HG03108 (cell line): Measurements from ENCODE around the gene PLCL1.
"Not testable (repeated sequence)": the region's sequence is repeated elsewhere in the genome, so short reads cannot be mapped to it uniquely, and the experiment has no call there.

ENCODE experiments used
- ATAC-seq: cut with Tn5 transposase; IDR thresholded peaks from one replicate; pipeline ENCODE4 v1.9.1; 2021; ENCODE audit warnings: moderate library complexity; ENCODE audit not compliant: unreplicated experiment

The PLCL1 gene

DNA sequence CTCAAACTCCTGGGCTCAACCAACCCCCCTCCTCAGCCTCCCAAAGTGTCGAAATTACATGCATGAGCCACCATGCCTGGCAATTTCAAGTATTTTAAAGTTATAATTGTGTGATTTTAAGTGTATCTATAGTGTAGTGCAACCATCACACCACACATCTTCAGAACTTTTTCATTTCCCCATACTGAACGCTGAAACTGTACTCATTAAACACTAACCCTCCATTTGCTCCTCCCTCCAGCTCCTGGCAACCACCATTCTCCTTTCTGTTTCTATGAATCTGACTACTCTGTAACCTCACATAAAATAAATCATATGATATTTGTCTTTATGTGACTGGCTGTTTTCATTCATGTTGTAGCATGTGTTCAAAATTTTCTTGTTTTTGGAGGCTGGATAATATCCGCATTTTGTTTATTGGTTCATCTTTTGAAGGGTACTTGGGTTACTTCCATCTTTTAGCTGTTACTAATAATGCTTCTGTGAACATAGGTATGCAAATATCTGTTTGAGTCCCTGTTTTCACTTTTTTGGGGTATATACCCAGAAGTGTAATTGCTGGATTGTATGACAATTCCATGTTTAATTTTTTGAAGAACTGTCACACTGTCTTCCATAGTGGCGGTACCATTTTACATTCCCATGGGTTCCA, 188.2 kb downstream of the PLCL1 start:
- ATAC-seq, result peak; percentile 66

DNA sequence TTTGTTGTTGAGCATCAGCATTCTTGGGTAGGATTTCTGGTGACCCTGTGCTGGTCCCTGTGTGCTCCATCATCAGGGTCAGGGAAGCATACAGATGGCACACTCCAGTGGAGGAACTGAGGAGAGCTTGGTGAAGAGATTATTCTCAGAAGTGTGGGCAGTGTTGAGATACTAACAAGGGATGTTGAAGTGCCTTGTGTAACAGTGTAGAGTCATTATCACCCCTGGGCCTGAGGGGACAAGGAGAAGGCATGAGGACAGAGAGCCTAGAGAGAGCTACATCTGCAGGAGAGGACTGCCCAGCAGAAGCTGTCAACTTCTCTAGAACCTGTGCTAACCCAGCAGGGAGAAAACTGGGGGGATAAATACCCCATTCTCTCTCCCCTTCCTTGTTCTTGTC, 189.0 kb downstream of the PLCL1 start:
- ATAC-seq, result no peak

- ATAC-seq, result no peak
These were observed 189.4 kb downstream of the PLCL1 start for GRCh38 chr2:197993830-197994229.

DNA sequence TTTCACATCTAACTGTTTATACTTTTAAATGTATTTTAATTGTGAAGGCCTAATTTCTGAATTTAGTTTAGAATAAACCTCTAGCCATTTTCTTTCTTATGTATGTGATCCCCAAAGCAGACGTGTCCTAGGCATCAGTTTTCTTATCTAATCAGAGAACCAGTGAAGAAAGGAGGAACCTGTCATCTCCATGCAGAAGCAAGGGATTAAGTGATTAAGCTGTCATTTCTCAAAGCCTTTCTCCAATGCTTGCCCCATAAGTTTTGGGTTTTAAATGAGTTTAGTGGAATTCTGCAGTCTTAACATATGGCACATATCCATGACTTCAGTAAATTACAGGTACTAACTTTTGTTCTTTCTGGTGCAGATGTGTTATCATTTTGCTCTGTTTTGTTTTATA, 190.4 kb downstream of the PLCL1 start:
- no peak for ATAC-seq

- no peak for ATAC-seq
These were observed 192.2 kb downstream of the PLCL1 start for GRCh38 chr2:197996583-197996982.

DNA sequence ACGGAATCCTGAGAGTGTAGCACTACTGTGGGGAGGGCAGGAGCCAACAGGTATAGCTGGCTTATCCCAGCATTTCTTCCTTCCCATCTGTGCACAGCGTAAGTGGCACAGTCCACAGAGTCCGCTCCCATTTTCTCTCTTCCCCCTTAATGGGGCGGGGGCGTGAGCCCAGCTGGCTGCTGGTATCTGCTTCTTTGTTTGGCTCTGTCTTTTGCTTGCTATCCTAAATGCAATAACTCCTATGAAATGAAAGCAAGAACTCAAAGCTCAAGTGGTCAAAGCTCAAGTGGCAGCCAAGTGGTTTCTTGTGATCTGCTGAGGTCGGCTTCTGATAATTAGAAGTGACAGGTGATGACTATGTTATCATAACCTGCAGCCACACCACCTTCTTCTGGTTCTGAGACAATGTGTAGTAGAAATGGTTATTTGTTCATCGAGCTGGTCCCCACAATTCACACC, 192.7 kb downstream of the PLCL1 start:
- no peak for ATAC-seq

- no peak for ATAC-seq
These were observed 194.3 kb downstream of the PLCL1 start for GRCh38 chr2:197998702-197999101.

DNA sequence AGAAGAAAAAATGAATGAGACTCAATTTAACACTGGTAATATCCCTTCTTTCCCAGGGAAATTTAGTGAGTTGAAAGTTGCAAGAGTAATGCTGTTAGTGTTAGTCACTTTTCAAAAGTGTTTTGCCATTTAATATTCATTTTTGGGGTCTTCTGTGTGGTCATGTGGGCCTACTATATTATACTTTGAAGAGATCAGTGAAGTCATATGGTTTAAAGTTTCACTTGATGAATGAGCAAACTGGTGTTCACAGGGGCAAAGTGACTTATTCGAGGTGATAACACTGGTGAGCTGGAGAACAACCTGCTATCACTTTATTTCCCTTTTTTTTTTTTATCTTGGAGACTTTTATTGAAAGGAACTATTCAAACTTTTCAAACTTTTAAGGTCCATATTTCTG, 196.0 kb downstream of the PLCL1 start:
- ATAC-seq, result no peak

DNA sequence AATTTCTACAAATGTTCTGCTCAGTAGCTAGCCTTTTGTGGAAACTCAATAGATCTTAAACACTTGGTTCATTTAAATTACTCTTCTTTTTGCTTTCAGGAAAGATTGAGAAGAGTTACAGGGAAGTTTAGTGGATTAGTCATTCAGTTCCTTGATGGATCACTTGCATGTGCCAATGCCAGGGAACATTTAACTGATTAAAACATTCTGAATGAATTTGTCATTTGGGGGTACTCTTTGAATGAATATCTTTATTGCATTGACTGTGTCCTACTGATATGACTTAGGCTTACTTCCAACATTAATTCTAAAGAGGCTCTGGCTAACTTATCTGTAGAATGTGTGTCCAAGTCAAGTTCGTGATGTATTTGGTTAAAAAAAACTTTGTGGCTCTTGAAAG, 199.8 kb downstream of the PLCL1 start:
- no peak for ATAC-seq

DNA sequence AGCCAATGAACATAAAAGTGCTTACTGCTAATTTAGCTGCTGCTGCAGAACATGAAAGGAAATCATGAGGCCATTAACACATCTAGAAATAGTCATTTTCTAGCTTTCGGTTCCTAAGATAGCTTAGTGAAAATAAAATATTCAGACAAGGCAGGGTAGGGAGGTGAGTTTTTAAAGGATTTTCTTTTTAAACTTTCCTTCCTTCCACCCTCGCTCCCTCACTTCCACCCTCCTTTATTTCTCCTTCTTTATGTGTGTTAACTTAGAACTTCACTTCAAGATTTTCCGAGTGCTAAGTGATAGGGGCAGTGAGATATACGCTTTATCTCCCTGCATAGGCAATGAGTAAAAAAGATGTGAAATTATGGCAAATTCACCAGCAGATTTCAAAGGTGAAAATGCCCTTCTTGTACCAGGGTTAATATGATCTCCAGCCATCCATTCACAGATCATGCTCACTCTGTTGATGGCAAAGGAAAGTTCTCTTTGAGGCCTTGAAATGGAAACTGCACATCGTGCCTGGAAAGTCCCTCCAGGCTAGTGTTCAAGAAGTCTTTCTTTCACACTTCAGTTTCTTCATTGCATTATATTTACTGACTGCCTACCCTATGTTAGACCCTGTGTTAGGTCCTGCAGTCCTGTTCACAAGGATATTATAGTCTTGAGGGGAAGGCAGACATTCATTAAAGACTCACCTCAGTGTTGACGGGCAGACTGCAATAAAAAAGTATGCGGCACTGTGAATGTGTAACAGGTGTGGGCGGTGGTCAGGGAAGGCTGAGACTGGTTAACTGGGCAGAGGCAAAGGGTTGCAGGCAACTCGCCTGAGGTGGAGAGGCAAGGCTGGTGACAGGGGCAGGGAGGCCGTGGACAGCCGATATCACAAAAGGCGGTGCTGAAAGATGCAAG, 200.8 kb downstream of the PLCL1 start:
- peak; percentile 90 for ATAC-seq

DNA sequence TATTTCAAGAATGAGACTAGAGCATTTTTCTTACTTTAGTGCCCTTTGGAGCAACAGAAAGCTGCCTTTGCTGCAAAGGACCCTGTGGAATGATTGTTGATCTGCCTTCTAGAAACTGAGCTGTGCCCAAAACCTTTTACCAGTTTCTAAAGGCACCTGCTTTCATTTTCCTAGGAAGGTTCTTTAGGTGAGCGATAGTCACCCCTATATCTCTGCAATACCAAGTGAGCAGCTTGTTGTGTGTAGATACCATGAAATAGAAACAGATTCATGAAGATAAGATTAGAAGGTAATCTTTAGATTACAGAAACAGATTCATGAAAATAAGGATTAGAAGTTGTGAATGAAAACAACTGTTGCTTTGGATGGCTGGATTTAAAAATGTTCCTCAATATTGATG, 202.3 kb downstream of the PLCL1 start:
- no peak for ATAC-seq

GRCh38 chr2:198008230-198008629, 203.8 kb downstream of the PLCL1 start:
- no peak for ATAC-seq

GRCh38 chr2:198012025-198012424, 207.6 kb downstream of the PLCL1 start:
- ATAC-seq, result no peak

GRCh38 chr2:198016243-198016642, 211.8 kb downstream of the PLCL1 start:
- ATAC-seq, result no peak

GRCh38 chr2:198017068-198017467, 212.7 kb downstream of the PLCL1 start:
- ATAC-seq, result no peak

- ATAC-seq, result no peak
These were observed 224.6 kb downstream of the PLCL1 start for GRCh38 chr2:198028955-198029354.

- not testable (repeated sequence) for ATAC-seq
These were observed 225.2 kb downstream of the PLCL1 start for GRCh38 chr2:198029576-198029975.

- no peak for ATAC-seq
These were observed 229.2 kb downstream of the PLCL1 start for GRCh38 chr2:198033626-198034025.

GRCh38 chr2:198036029-198036879, 231.9 kb downstream of the PLCL1 start:
- no peak for ATAC-seq

DNA sequence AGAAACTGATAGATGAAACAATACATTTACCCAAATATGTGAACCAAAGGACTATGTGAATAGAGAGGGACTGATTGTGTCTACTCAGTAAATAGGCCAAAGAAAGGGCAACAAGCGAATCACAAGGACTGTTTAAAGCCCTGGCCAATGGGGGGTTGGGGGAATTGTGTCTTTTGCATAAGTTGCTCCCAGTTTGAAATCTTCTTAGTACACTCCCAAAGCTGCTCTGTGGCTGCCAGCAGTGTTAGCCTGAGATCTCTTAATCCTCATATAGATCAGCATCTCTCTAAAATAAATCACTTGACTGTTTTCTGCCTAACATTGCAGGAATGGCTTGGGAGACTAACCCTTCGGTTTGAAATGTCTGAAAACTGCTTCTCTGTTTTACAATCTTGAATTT, 236.4 kb downstream of the PLCL1 start:
- ATAC-seq, result no peak

DNA sequence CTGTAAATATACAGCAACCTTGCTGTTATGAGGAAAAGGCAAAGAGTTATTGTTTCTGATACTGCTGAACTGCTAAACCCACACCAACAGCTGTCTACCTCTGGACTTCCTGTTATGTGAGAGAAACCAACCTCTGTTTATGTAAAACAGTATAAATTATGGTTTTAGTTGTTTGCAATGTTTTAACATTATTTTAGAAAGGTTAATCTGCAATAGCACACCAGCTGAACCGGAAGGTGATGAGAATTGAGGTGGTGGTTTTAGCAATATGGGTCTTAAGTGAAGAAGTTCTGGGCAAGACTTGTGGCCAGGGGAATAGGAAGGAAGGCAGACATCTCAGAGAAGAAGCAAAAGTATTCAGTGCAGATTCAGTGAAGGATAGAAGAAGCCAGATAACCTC, 237.8 kb downstream of the PLCL1 start:
- peak; percentile 61 for ATAC-seq
